Stimulated activated memory B cell treated with anti-CD40 and anti-IgM and Interleukin-4, amounts not matched to agents 10 μg/mL and 1 μg/mL and 100 μg/mL, for 72 hours (primary cell): ENCODE measurements around the gene ZMYND19.
"Not testable (repeated sequence)": the region's sequence is repeated elsewhere in the genome, so short reads cannot be mapped to it uniquely, and the experiment has no call there.

Experiments
- ATAC-seq: fragments of 150-1000 bp; cut with Tn5 transposase; 2 replicates; pipeline ENCODE4 v1.10.0; 2021
- H3K27ac Mint-ChIP-seq: one replicate; pipeline ENCODE4 v1.8.0; 2022; ENCODE audit warnings: mild to moderate bottlenecking, mixed read lengths
- H3K27me3 Mint-ChIP-seq: one replicate; pipeline ENCODE4 v1.8.0; 2022; ENCODE audit warnings: mixed read lengths
- H3K36me3 Mint-ChIP-seq: one replicate; pipeline ENCODE4 v1.8.0; 2022; ENCODE audit warnings: mixed read lengths
- H3K4me1 Mint-ChIP-seq: one replicate; pipeline ENCODE4 v1.8.0; 2022; ENCODE audit warnings: mixed read lengths
- H3K4me3 Mint-ChIP-seq: one replicate; pipeline ENCODE4 v1.8.0; 2022; ENCODE audit warnings: mild to moderate bottlenecking, moderate library complexity, mixed read lengths
- H3K9me3 Mint-ChIP-seq: one replicate; pipeline ENCODE4 v1.8.0; 2022; ENCODE audit warnings: mixed read lengths

Gene ZMYND19

GRCh38 chr9:137605121-137606004, 15.1 kb upstream of the ZMYND19 start, which contains the start of gene ARRDC1:
ARRDC1 (plus strand) TSS chr9:137605686; CDS start chr9:137605718, 32 bp downstream.
- Mint-ChIP-seq H3K27me3 (no peaks in the 10 kb centered on the region), H3K36me3 (no peaks in the 10 kb centered on the region), H3K9me3 (no peaks in the 10 kb centered on the region), H3K4me1 (peaks cover 33% of the 10 kb centered on the region), H3K4me3 (peak within 1 kb of the TSS; percentile 77), H3K27ac (peak within 1 kb of the TSS; percentile 53)
- ATAC-seq: peak; percentile 93

GRCh38 chr9:137604345-137605086, 14.2 kb upstream of the ZMYND19 start:
- Mint-ChIP-seq H3K27ac (no peak overlapping the region), H3K4me1 (peaks cover 33% of the 10 kb centered on the region)

GRCh38 chr9:137603879-137604278, 13.6 kb upstream of the ZMYND19 start:
- Mint-ChIP-seq H3K27me3 (no peaks in the 10 kb centered on the region), H3K36me3 (no peaks in the 10 kb centered on the region), H3K9me3 (no peaks in the 10 kb centered on the region), H3K4me3 (peak overlapping the region; percentile 67), H3K4me1 (peaks cover 33% of the 10 kb centered on the region), H3K27ac (no peak overlapping the region)
- no peak for ATAC-seq

More at GRCh38 chr9:137604345-137605086, 14.2 kb upstream of the ZMYND19 start:
- Mint-ChIP-seq H3K4me3 (peak overlapping the region; percentile 67), H3K9me3 (no peaks in the 10 kb centered on the region), H3K36me3 (no peaks in the 10 kb centered on the region), H3K27me3 (no peaks in the 10 kb centered on the region)
- no peak for ATAC-seq

GRCh38 chr9:137602661-137603060, 12.3 kb upstream of the ZMYND19 start:
- H3K4me1 Mint-ChIP-seq: peaks cover 40% of the 10 kb centered on the region
- H3K9me3 Mint-ChIP-seq: no peaks in the 10 kb centered on the region
- H3K36me3 Mint-ChIP-seq: no peaks in the 10 kb centered on the region
- no peaks in the 10 kb centered on the region for H3K27me3 Mint-ChIP-seq
- peak overlapping the region; percentile 6 for H3K27ac Mint-ChIP-seq
- ATAC-seq: no peak
- H3K4me3 Mint-ChIP-seq: no peak overlapping the region

GRCh38 chr9:137598943-137599342, 8.6 kb upstream of the ZMYND19 start:
- no peaks in the 10 kb centered on the region for H3K27me3 Mint-ChIP-seq
- H3K27ac Mint-ChIP-seq: no peak overlapping the region
- H3K9me3 Mint-ChIP-seq: no peaks in the 10 kb centered on the region
- peaks cover 19% of the 10 kb centered on the region for H3K4me1 Mint-ChIP-seq
- H3K4me3 Mint-ChIP-seq: no peak overlapping the region
- ATAC-seq: no peak
- H3K36me3 Mint-ChIP-seq: no peaks in the 10 kb centered on the region

- not testable (repeated sequence) for H3K4me3 Mint-ChIP-seq
Observed at GRCh38 chr9:137596577-137596976, 6.3 kb upstream of the ZMYND19 start.

GRCh38 chr9:137593176-137593575, 2.9 kb upstream of the ZMYND19 start:
- Mint-ChIP-seq H3K36me3 (peaks cover under 1% of the 10 kb centered on the region), H3K9me3 (no peaks in the 10 kb centered on the region), H3K27ac (no peak overlapping the region), H3K27me3 (no peaks in the 10 kb centered on the region), H3K4me1 (peaks cover 20% of the 10 kb centered on the region), H3K4me3 (no peak overlapping the region)
- no peak for ATAC-seq

More at GRCh38 chr9:137596577-137596976, 6.3 kb upstream of the ZMYND19 start:
- H3K27ac Mint-ChIP-seq, H3K36me3 Mint-ChIP-seq, H3K27me3 Mint-ChIP-seq, ATAC-seq, H3K9me3 Mint-ChIP-seq, H3K4me1 Mint-ChIP-seq: not testable (repeated sequence)

GRCh38 chr9:137592767-137593166, 2.5 kb upstream of the ZMYND19 start:
- Mint-ChIP-seq H3K4me3 (no peak overlapping the region), H3K27ac (no peak overlapping the region), H3K27me3 (no peaks in the 10 kb centered on the region), H3K9me3 (no peaks in the 10 kb centered on the region), H3K4me1 (peaks cover 23% of the 10 kb centered on the region), H3K36me3 (peaks cover 5% of the 10 kb centered on the region)
- no peak for ATAC-seq

GRCh38 chr9:137590123-137590468, 216 bp downstream of the ZMYND19 start:
- Mint-ChIP-seq H3K4me1 (peaks cover 25% of the 10 kb centered on the region), H3K4me3 (no peak overlapping the region), H3K9me3 (no peaks in the 10 kb centered on the region), H3K27me3 (no peaks in the 10 kb centered on the region), H3K36me3 (peaks cover 18% of the 10 kb centered on the region), H3K27ac (peak overlapping the region; percentile 83)
- no peak for ATAC-seq

GRCh38 chr9:137589441-137590122, 730 bp downstream of the ZMYND19 start:
- Mint-ChIP-seq H3K27ac (peak overlapping the region; percentile 69), H3K36me3 (peaks cover 18% of the 10 kb centered on the region), H3K27me3 (no peaks in the 10 kb centered on the region), H3K4me1 (peaks cover 25% of the 10 kb centered on the region), H3K9me3 (no peaks in the 10 kb centered on the region), H3K4me3 (peak overlapping the region; percentile 82)
- peak; percentile 31 for ATAC-seq

GRCh38 chr9:137588891-137589290, 1.4 kb downstream of the ZMYND19 start:
- Mint-ChIP-seq H3K4me3 (peak overlapping the region; percentile 31), H3K36me3 (peaks cover 18% of the 10 kb centered on the region), H3K4me1 (peaks cover 25% of the 10 kb centered on the region), H3K27me3 (no peaks in the 10 kb centered on the region), H3K9me3 (no peaks in the 10 kb centered on the region), H3K27ac (no peak overlapping the region)
- ATAC-seq: no peak

GRCh38 chr9:137588311-137588710, 2.0 kb downstream of the ZMYND19 start:
- ATAC-seq: no peak
- Mint-ChIP-seq H3K36me3 (peaks cover 22% of the 10 kb centered on the region), H3K27me3 (no peaks in the 10 kb centered on the region), H3K4me1 (peaks cover 25% of the 10 kb centered on the region), H3K4me3 (peak overlapping the region; percentile 62), H3K9me3 (no peaks in the 10 kb centered on the region), H3K27ac (no peak overlapping the region)

- Mint-ChIP-seq H3K27ac (no peak overlapping the region), H3K9me3 (no peaks in the 10 kb centered on the region), H3K4me1 (peaks cover 25% of the 10 kb centered on the region), H3K4me3 (no peak overlapping the region), H3K27me3 (no peaks in the 10 kb centered on the region), H3K36me3 (peaks cover 37% of the 10 kb centered on the region)
- ATAC-seq: no peak
Observed at GRCh38 chr9:137586854-137587253, 3.5 kb downstream of the ZMYND19 start.

GRCh38 chr9:137583957-137584356, 6.4 kb downstream of the ZMYND19 start:
- H3K4me3 Mint-ChIP-seq: no peak overlapping the region
- ATAC-seq: no peak
- peaks cover 12% of the 10 kb centered on the region for H3K4me1 Mint-ChIP-seq
- H3K27me3 Mint-ChIP-seq: no peaks in the 10 kb centered on the region
- H3K36me3 Mint-ChIP-seq: peaks cover 44% of the 10 kb centered on the region
- H3K9me3 Mint-ChIP-seq: no peaks in the 10 kb centered on the region
- no peak overlapping the region for H3K27ac Mint-ChIP-seq

- H3K36me3 Mint-ChIP-seq: peaks cover 44% of the 10 kb centered on the region
- ATAC-seq: no peak
- no peak overlapping the region for H3K4me3 Mint-ChIP-seq
- H3K27ac Mint-ChIP-seq: no peak overlapping the region
- H3K27me3 Mint-ChIP-seq: no peaks in the 10 kb centered on the region
- H3K4me1 Mint-ChIP-seq: peaks cover 13% of the 10 kb centered on the region
- H3K9me3 Mint-ChIP-seq: no peaks in the 10 kb centered on the region
Observed at GRCh38 chr9:137583347-137583746, 7.0 kb downstream of the ZMYND19 start.
